Measurements from ENCODE around the gene ITGAL.
A peak's percentile ranks its signal among the peaks of the same experiment; 100 is the strongest.
"Not testable (repeated sequence)": the region's sequence is repeated elsewhere in the genome, so short reads cannot be mapped to it uniquely, and the experiment has no call there.

ITGAL gene

GRCh38 chr16:30457743-30458560, 14.6 kb upstream of the ITGAL start:
- DNase-seq (ENCODE audit: low read depth, low spot score) = no peak

- DNase-seq (ENCODE audit: low read depth, low spot score) = no peak
Observed at GRCh38 chr16:30458561-30459394, 13.8 kb upstream of the ITGAL start.

- no peak for DNase-seq (ENCODE audit: low read depth, low spot score)
Observed at GRCh38 chr16:30459456-30459855, 13.1 kb upstream of the ITGAL start.

GRCh38 chr16:30461426-30461825, 11.1 kb upstream of the ITGAL start:
- not testable (repeated sequence) for DNase-seq (ENCODE audit: low read depth, low spot score)

- DNase-seq (ENCODE audit: low read depth, low spot score) = no peak
Observed at GRCh38 chr16:30464078-30464477, 8.5 kb upstream of the ITGAL start.

GRCh38 chr16:30470170-30470512, 2.4 kb upstream of the ITGAL start:
- no peak for DNase-seq (ENCODE audit: low read depth, low spot score)

GRCh38 chr16:30470632-30470995, 1.9 kb upstream of the ITGAL start:
- no peak for DNase-seq (ENCODE audit: low read depth, low spot score)

- DNase-seq (ENCODE audit: low read depth, low spot score) = no peak
Observed at GRCh38 chr16:30473231-30474073, 910 bp downstream of the ITGAL start.

- DNase-seq (ENCODE audit: low read depth, low spot score) = no peak
Observed at GRCh38 chr16:30474074-30474452, 1.5 kb downstream of the ITGAL start.

GRCh38 chr16:30474684-30475083, 2.1 kb downstream of the ITGAL start:
- no peak for DNase-seq (ENCODE audit: low read depth, low spot score)

GRCh38 chr16:30476991-30477390, 4.4 kb downstream of the ITGAL start:
- no peak for DNase-seq (ENCODE audit: low read depth, low spot score)

GRCh38 chr16:30477773-30478172, 5.2 kb downstream of the ITGAL start:
- not testable (repeated sequence) for DNase-seq (ENCODE audit: low read depth, low spot score)

- DNase-seq (ENCODE audit: low read depth, low spot score) = no peak
Observed at GRCh38 chr16:30478766-30479478, 6.4 kb downstream of the ITGAL start.

GRCh38 chr16:30481381-30481780, 8.8 kb downstream of the ITGAL start:
- no peak for DNase-seq (ENCODE audit: low read depth, low spot score)

GRCh38 chr16:30482366-30482765, 9.8 kb downstream of the ITGAL start:
- no peak for DNase-seq (ENCODE audit: low read depth, low spot score)

- DNase-seq (ENCODE audit: low read depth, low spot score) = no peak
Observed at GRCh38 chr16:30484887-30485286, 12.3 kb downstream of the ITGAL start.

GRCh38 chr16:30485818-30486436, 13.4 kb downstream of the ITGAL start:
- no peak for DNase-seq (ENCODE audit: low read depth, low spot score)

GRCh38 chr16:30488764-30489605, 16.4 kb downstream of the ITGAL start:
- DNase-seq (ENCODE audit: low read depth, low spot score) = peak; percentile 72

GRCh38 chr16:30490210-30490609, 17.7 kb downstream of the ITGAL start:
- DNase-seq (ENCODE audit: low read depth, low spot score) = no peak

GRCh38 chr16:30491229-30491628, 18.7 kb downstream of the ITGAL start:
- DNase-seq (ENCODE audit: low read depth, low spot score) = no peak
